Duodenal mucosa (tissue), 2 donors: Measurements from ENCODE around the gene TYW1B.
"Not testable (repeated sequence)": the region's sequence is repeated elsewhere in the genome, so short reads cannot be mapped to it uniquely, and the experiment has no call there.

ENCODE experiments used
- H3K27ac ChIP-seq: one replicate; pipeline ENCODE4 v1.7.0; 2013; ENCODE audit warnings: low read depth, low read length
- H3K27me3 ChIP-seq, 2 donors: one replicate each; pipeline ENCODE4 v1.7.0; 2013; ENCODE audit warnings: low read length in 2 of 2, control low read depth in 1 of 2; ENCODE audit not compliant: insufficient read depth in 2 of 2, control insufficient read depth in 1 of 2
- H3K36me3 ChIP-seq, 2 donors: one replicate each; pipeline ENCODE4 v1.7.0; 2013; ENCODE audit warnings: low read length in 2 of 2, control low read depth in 1 of 2; ENCODE audit not compliant: insufficient read depth in 2 of 2, control insufficient read depth in 1 of 2
- H3K4me1 ChIP-seq, 2 donors: one replicate each; pipeline ENCODE4 v1.7.0; 2013; ENCODE audit warnings: low read length in 2 of 2, control low read depth in 1 of 2; ENCODE audit not compliant: insufficient read depth in 2 of 2, control insufficient read depth in 1 of 2
- H3K4me3 ChIP-seq, 2 donors: one replicate each; pipeline ENCODE4 v1.7.0; 2013; ENCODE audit warnings: low read length in 2 of 2, low read depth in 1 of 2
- H3K9ac ChIP-seq, 2 donors: one replicate each; pipeline ENCODE4 v1.7.0; 2013; ENCODE audit warnings: low read length in 2 of 2, low read depth in 1 of 2
- H3K9me3 ChIP-seq, 2 donors: one replicate each; pipeline ENCODE4 v1.7.0; 2013; ENCODE audit warnings: low read length in 2 of 2, control low read depth in 1 of 2; ENCODE audit not compliant: control insufficient read depth in 1 of 2

TYW1B gene

GRCh38 chr7:72838315-72838714, 10.3 kb upstream of the TYW1B start:
- not testable (repeated sequence) for H3K4me1 ChIP-seq, H3K4me3 ChIP-seq, H3K27me3 ChIP-seq, H3K27ac ChIP-seq, H3K9ac ChIP-seq
- H3K36me3 ChIP-seq = peaks cover 0 to 14% of the 10 kb centered on the region in 2 donors
- H3K9me3 ChIP-seq = peaks cover 11 to 12% of the 10 kb centered on the region in 2 donors

GRCh38 chr7:72837291-72837690, 9.3 kb upstream of the TYW1B start:
- not testable (repeated sequence) for H3K27me3 ChIP-seq, H3K27ac ChIP-seq, H3K4me3 ChIP-seq, H3K4me1 ChIP-seq, H3K9ac ChIP-seq
- Histone ChIP-seq H3K9me3 (peaks cover 11 to 12% of the 10 kb centered on the region in 2 donors), H3K36me3 (peaks cover 0 to 22% of the 10 kb centered on the region in 2 donors)

- Histone ChIP-seq H3K9ac (peak overlapping the region; percentile 58 to 81), H3K36me3 (peaks cover 0 to 12% of the 10 kb centered on the region in 2 donors), H3K4me3 (peak overlapping the region; percentile 74 to 75)
- H3K9me3 ChIP-seq, H3K27me3 ChIP-seq, H3K4me1 ChIP-seq, H3K27ac ChIP-seq: not testable (repeated sequence)
Observed at GRCh38 chr7:72830567-72830966, 2.6 kb upstream of the TYW1B start.

GRCh38 chr7:72829687-72830354, 1.8 kb upstream of the TYW1B start:
- H3K4me3 ChIP-seq = peak overlapping the region; percentile 74 to 75

GRCh38 chr7:72829291-72829686, 1.3 kb upstream of the TYW1B start:
- H3K27me3 ChIP-seq, H3K4me1 ChIP-seq, H3K9me3 ChIP-seq: not testable (repeated sequence)
- Histone ChIP-seq H3K9ac (peak overlapping the region; percentile 58 to 81), H3K27ac (peak overlapping the region; percentile 89), H3K36me3 (peaks cover 0 to 12% of the 10 kb centered on the region in 2 donors), H3K4me3 (peak overlapping the region; percentile 74 to 75)

More at GRCh38 chr7:72829687-72830354, 1.8 kb upstream of the TYW1B start:
- Histone ChIP-seq H3K27ac (peak overlapping the region; percentile 89), H3K36me3 (peaks cover 0 to 12% of the 10 kb centered on the region in 2 donors), H3K9ac (peak overlapping the region; percentile 58 to 81)
- not testable (repeated sequence) for H3K9me3 ChIP-seq, H3K4me1 ChIP-seq, H3K27me3 ChIP-seq

GRCh38 chr7:72823765-72824732, 4.0 kb downstream of the TYW1B start:
- not testable (repeated sequence) for H3K27me3 ChIP-seq, H3K36me3 ChIP-seq, H3K4me3 ChIP-seq, H3K4me1 ChIP-seq, H3K9ac ChIP-seq, H3K9me3 ChIP-seq, H3K27ac ChIP-seq

GRCh38 chr7:72822497-72822896, 5.5 kb downstream of the TYW1B start:
- not testable (repeated sequence) for H3K36me3 ChIP-seq, H3K9me3 ChIP-seq, H3K4me1 ChIP-seq, H3K9ac ChIP-seq, H3K27me3 ChIP-seq, H3K27ac ChIP-seq, H3K4me3 ChIP-seq

GRCh38 chr7:72818663-72819361, 9.2 kb downstream of the TYW1B start:
- not testable (repeated sequence) for H3K27ac ChIP-seq, H3K27me3 ChIP-seq, H3K36me3 ChIP-seq, H3K4me3 ChIP-seq, H3K9me3 ChIP-seq, H3K9ac ChIP-seq, H3K4me1 ChIP-seq

GRCh38 chr7:72817661-72818060, 10.3 kb downstream of the TYW1B start:
- H3K36me3 ChIP-seq, H3K9ac ChIP-seq, H3K9me3 ChIP-seq, H3K4me3 ChIP-seq, H3K4me1 ChIP-seq, H3K27ac ChIP-seq, H3K27me3 ChIP-seq: not testable (repeated sequence)
